DMS114 treated with DMSO at 0.1 percent for 48 hours (cell line): Measurements from ENCODE around the gene ARHGAP24.

Experiments
- DNase-seq: peaks from one replicate; lab custom pipeline; 2025; ENCODE audit not compliant: unreplicated experiment; lab: John Stamatoyannopoulos, UW

The ARHGAP24 gene

GRCh38 chr4:85772470-85772869 lies 297.5 kb downstream of the ARHGAP24 start:
- no peak for DNase-seq

DNA sequence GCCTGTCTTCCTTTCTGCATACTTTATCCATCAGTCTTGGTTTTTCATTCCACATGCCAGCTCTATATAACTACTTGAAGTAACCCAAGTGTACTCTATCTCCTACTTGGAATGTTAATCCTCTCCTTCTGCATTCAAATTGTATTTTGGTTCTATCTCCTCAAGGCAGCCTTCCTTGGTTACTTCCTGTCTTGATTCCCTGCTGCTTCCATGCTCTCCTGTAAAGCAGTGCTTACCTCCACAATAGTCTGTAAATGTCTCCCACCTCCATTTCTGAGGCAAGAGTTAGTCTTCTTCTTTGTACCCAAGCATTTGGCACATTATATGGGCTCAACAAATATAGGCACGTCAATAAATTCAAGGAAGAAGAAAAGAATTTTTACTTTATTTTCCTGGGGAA lies 298.4 kb downstream of the ARHGAP24 start:
- no peak for DNase-seq

GRCh38 chr4:85774000-85774399 lies 299.1 kb downstream of the ARHGAP24 start:
- DNase-seq: no peak

GRCh38 chr4:85774489-85774888 lies 299.5 kb downstream of the ARHGAP24 start:
- DNase-seq: no peak

DNA sequence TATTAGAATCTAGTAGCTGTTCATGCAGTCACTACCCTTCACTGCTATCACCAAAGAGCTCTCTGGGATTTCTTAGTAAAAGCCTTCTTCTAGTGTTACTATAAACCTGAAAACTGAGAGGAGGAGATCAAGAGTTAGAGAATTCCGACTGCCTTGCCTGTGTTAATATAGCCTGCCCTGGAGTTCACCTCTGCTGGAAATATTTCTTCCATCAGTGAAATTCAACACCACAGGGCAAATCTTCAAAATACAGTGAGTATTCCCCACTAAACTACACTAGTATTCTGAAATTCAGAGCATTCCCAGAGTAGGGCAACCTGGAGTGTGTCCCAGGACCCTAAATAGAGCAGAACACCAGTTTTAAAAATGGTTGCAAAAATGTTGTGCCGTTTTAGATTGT lies 301.1 kb downstream of the ARHGAP24 start:
- DNase-seq: no peak

DNA sequence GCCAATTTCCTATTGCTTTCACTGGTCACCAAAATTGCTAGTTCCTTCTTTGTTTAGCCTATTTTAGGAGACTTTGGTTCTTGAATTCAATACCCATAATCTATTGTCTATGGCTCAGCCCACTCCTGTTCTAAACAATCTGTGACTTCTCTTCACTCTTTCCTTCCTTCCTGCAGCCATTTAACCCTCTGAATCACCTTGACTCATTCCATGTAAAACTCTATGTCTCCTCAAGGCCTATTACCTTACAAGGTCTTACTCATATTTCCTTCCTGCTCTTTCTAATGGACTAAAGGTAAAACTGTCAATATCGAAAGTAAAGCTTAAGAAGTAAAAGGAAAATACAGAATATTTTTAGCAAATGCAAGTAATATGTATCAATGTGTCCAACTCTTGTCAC lies 301.6 kb downstream of the ARHGAP24 start:
- DNase-seq: no peak

DNA sequence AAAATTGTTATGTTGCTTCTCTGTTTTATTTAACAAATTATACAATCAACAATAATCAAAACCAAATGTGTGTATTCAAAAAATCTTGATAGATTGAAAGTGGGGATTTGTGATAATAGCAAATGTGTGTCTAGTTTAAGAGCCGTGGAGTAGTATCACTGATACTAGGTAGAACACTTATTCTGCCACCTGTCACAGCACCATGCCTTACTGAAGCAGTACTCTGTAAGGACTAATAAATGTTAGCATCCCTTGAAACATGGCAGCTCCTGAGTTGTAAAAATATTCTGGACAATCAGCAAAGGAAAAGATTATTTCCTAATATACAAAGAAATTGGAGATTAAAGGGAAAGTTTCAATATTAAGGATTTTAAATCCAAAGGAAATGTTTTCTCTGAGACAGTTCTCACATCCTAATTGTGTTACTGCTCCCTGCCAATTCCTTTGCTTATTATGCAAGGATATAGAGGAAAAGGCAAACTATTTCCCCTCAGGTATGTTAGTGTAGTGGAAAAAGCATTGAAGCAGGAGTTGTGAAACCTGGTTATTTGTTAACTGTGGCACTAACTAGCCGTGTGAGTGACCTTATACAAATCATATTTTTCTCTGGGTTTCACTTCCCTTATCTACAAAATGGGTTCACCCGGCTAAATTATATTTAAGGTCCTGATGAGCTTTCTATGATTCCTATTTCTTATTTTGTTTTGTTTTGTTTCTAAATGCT lies 303.1 kb downstream of the ARHGAP24 start:
- no peak for DNase-seq

DNA sequence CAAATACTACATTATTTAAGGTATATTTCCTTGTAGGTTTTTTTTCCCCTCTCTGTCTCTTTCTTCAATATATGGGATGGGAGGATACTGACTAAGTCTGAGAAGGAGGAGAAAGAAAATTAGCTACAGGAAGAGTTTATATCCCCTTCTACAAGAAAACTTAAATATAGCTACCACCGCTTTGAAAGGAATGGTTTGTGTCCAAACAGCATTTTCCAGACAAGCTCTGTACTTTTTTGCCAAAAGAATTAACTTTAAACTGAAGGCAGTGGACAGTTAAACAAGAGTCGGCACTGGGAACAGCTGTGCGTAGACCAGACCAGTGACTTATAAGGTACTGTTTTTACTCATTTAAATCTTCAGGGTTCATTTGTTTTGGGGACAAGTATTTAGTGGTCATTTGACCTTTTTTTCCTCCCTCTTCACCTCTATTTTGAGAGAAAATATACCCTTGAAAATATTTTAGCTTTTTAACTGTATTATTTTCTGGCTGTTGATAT lies 303.7 kb downstream of the ARHGAP24 start:
- no peak for DNase-seq

DNA sequence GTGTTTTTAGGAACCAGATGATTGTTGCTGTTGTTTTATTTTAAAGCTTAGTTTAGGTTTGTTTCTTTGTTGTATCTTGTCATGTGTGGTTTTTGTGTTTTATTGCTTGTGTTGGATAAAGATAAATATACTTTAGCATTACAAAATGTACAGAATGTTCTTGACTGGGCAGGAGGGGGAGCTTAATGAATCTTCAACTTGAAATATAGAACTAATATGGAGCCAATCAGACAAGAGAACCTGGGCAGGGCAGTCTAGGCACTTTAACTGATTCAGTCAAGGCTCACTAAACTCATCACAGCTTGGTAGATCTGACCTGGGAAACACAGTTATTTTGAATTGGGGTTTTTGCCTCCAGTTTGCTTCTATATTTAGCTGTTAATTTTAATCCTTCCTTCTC lies 304.2 kb downstream of the ARHGAP24 start:
- no peak for DNase-seq

GRCh38 chr4:85780664-85781063 lies 305.7 kb downstream of the ARHGAP24 start:
- DNase-seq: no peak

- DNase-seq: no peak
Observed at GRCh38 chr4:85783483-85783882, 308.5 kb downstream of the ARHGAP24 start.

DNA sequence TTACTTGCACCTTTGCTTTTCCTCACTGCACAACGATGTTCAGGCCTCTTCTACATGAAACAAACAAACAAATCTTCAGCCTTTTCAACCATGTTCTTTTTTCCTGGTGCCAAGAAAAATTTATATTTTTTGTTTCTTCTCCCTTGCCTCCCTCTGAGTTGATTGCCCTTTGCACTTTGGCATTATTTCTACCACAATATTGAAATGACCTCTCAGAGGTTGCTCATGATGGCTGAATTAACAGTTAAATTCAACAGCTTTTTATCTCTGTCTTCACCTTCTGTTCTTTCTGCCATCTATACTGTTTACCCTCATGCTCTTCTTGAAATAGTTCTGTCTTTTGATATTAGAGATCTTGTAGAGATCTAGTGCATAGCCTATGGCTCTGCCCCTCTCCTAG lies 308.9 kb downstream of the ARHGAP24 start:
- DNase-seq: no peak

GRCh38 chr4:85784348-85784747 lies 309.4 kb downstream of the ARHGAP24 start:
- DNase-seq: no peak

DNA sequence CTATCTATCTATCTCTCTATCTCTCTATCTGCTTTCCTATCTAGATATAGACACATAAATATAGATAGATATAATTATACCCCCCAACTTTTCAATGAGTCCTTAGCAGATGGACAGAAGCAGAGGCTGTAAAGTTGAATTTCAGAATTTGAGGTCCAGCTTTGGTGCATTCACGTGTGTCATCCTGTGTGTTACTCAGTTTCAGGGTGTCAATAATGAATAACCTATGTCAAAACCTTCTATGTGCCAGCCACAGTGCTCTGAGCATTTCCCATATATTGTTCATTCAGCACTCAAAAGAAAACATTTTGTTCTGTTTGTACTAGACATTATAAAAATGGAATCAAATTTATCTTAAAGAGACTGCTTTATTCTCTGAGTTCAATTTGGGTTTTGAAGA lies 310.0 kb downstream of the ARHGAP24 start:
- no peak for DNase-seq

GRCh38 chr4:85787133-85787532 lies 312.2 kb downstream of the ARHGAP24 start:
- no peak for DNase-seq

DNA sequence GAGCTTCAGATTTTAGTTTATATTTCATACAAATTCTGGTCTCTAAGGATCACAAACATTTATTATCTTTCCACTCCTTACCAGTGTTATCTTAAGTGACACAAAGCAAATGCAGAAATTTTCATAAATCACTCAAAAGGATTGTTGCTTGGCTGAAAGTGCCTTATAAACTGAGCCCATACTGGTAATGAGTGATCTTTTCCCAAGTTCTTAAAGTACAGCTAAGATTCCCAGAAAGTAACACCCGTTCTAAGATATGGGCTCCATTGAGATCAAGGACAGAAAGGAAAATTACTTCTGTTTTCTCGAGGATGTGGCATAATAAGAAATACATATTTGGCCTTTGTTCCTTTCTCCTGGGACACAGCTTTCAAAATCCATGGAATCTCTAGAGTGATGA lies 313.7 kb downstream of the ARHGAP24 start:
- no peak for DNase-seq

- DNase-seq: no peak
Observed at GRCh38 chr4:85789241-85789640, 314.3 kb downstream of the ARHGAP24 start.

DNA sequence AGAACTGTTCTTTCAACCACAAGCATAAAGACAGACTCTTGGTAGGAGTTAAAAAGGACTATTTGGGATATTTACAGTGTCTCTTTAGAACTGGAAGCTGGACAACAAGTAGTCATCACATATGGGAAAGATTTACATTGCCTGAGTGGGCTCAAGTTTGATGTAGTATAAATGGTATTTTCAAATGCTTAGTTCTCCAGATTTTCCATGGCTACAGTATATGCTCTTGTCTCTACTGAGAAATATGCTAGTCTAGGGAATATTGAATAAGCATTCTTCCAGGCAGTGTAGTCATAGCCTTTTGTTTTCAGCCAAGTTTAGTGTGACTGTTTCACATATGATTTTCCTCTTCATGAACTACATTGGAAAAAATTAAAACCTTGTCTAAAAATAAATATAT lies 315.6 kb downstream of the ARHGAP24 start:
- no peak for DNase-seq

DNA sequence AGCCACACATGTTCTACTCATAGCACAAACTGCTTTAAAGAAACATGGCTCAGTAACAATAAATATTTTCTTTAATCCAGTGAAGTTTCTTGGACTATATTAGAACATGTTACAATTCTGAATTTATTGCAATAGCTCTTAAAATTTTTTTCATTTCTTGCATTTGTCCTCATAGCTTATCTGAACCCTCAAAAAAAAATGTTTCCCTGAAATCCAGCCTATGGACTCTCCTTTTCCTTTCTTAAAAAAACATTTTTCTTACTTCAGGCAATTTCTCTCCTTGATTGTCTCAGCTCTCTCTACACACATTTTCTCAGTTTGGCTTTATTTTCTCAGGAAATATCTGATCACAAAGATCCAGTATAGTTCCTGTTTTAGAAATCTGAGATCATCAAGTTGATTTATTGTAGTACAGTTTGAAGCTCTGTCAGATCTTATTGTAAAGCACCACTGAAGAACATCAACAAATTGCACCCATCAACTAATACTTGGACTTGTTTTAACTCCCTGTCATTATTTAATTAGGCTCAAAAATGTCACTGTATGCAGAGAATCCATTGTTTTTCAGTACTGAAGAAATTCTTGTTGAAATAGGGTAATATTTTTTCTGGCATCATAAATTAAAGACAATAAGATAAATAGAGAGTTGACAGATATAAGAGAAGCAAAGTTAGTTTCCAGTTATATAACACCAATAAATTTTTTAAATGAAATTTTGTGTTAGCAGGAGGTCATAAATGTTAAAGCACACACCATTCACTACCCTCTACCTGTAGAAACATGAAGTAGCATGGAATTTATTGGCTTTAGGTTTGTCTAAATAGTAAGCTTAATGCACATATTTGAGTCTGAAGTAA lies 317.7 kb downstream of the ARHGAP24 start:
- DNase-seq: no peak

DNA sequence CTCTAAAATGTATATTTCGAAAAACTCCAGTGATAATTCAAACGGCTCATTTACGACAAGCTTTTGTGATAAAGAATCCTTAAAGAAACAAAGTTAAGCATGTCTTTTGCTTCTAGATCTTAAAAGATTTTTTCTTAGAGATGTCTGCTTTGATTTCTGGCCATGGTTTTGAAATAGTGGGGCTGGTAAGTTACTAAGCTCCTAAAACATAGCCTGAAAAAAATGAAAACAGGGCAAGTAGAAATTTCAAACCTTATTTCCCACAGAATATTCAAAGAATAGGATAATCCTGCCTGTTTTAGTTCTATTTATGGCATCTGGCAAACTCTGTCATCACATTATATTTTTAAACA lies 318.3 kb downstream of the ARHGAP24 start:
- DNase-seq: no peak

- no peak for DNase-seq
Observed at GRCh38 chr4:85798012-85798770, 323.2 kb downstream of the ARHGAP24 start.

- DNase-seq: no peak
Observed at GRCh38 chr4:85803856-85804255, 328.9 kb downstream of the ARHGAP24 start.
